ENCODE measurements around the gene CCDC180. TPM values are rescaled to one million over a fixed set of nuclear protein-coding genes. Genes with fewer than 3 reads are reported as not detected.

CCDC180 gene
- total and polyA plus RNA-seq, 11 donors: 0.55 to 5.3 (median 2.2) TPM

DNA sequence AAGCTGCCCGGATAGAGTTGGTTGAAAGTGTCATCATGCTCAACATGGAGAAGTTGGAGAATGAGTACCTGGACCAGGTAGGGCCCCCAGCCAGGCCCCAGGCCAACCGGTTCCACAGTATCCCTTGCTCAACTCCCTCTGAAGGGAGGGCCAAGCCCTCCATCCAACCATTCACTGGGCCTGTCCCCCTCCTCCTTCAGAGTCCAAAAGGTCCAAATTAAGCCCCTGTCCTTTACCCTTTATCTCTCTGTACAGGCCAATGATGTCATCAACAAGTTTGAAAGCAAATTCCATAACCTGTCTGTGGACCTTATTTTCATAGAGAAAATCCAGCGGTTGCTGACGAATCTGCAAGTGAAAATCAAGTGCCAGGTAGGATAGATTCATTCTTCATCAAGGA is 47.2 kb downstream of the CCDC180 start:
- Histone ChIP-seq H3K4me1 (no peaks in the 10 kb centered on the region), H3K36me3 (peaks cover 0 to 39% (median 10%) of the 10 kb centered on the region in 9 donors), H3K9me3 (no peaks in the 10 kb centered on the region), H3K27ac (no peak overlapping the region), H3K27me3 (no peaks in the 10 kb centered on the region), H3K4me3 (no peak overlapping the region)
- ATAC-seq: no peak
- no peak for DNase-seq
- TF ChIP-seq POLR2A (IDR thresholded peaks at IDR 0.05): no peak
- TF ChIP-seq, protein P1, sequence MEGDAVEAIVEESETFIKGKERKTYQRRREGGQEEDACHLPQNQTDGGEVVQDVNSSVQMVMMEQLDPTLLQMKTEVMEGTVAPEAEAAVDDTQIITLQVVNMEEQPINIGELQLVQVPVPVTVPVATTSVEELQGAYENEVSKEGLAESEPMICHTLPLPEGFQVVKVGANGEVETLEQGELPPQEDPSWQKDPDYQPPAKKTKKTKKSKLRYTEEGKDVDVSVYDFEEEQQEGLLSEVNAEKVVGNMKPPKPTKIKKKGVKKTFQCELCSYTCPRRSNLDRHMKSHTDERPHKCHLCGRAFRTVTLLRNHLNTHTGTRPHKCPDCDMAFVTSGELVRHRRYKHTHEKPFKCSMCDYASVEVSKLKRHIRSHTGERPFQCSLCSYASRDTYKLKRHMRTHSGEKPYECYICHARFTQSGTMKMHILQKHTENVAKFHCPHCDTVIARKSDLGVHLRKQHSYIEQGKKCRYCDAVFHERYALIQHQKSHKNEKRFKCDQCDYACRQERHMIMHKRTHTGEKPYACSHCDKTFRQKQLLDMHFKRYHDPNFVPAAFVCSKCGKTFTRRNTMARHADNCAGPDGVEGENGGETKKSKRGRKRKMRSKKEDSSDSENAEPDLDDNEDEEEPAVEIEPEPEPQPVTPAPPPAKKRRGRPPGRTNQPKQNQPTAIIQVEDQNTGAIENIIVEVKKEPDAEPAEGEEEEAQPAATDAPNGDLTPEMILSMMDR (IDR thresholded peaks at IDR 0.05): no peak
- 92 to 98% (median 94%) methylated on average over 4 of the region's 4 CpGs for WGBS, 4 donors
- intact Hi-C loops (cut with DNase I): no loop called here

DNA sequence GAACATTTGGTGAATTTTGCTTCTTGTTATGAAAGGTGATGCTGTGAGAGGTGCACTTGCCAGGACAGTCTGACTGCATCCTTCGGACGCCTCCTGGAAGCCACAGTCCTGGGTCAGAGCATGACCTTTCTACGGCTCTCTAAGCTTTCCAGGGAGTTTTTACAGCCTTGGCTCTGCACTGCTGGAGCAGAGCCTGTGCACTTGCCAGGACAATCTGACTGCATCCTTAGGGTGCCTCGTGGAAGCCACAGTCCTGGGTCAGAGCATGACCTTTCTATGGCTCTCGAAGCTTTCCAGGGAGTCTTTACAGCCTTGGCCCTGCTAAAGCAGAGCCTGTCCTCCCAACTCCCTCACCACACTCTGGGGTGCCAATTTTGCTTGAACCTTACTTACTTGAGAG is 49.6 kb downstream of the CCDC180 start:
- Histone ChIP-seq H3K4me3 (no peak overlapping the region), H3K36me3 (peaks cover 0 to 46% (median 17%) of the 10 kb centered on the region in 9 donors), H3K27ac (no peak overlapping the region), H3K27me3 (no peaks in the 10 kb centered on the region), H3K9me3 (no peaks in the 10 kb centered on the region), H3K4me1 (no peaks in the 10 kb centered on the region)
- no peak for TF ChIP-seq POLR2A (IDR thresholded peaks at IDR 0.05)
- TF ChIP-seq, protein P1 (IDR thresholded peaks at IDR 0.05): no peak
- DNase-seq (no peak), ATAC-seq (no peak)
- WGBS, 4 donors: 49 to 72% (median 58%) methylated on average over 5 of the region's 5 CpGs
- intact Hi-C loops (cut with DNase I): no loop called here

Other genes with a start within 250 kb of the CCDC180 start
- 10 to 100 TPM in 2 of 9 donors, 1 to 10 TPM in 7; 4.9 to 15.3 (median 9.3) TPM for gene TDRD7, start 104.4 kb downstream of the CCDC180 start, total RNA-seq
- 1 to 10 TPM; 3.0 to 6.8 TPM for gene TDRD7, start 104.4 kb downstream of the CCDC180 start, polyA plus RNA-seq
- gene TMOD1, start 194.0 kb downstream of the CCDC180 start, total RNA-seq: 100 to 1,000 TPM; 106 to 201 (median 176) TPM
- gene TMOD1, start 194.0 kb downstream of the CCDC180 start, polyA plus RNA-seq: 100 to 1,000 TPM in 1 of 2 donors, 10 to 100 TPM in 1; 96.4 to 136 TPM

Data from heart left ventricle (tissue), 16 donors.